HCT116 (cell line): Measurements from ENCODE around the gene HMX1. TPM values are rescaled to one million over a fixed set of nuclear protein-coding genes. Genes with fewer than 3 reads are reported as not detected.

Experiments used
- ATAC-seq: fragments of 200-7000 bp; cut with Tn5 transposase; 2 replicates; pipeline ENCODE4 v1.9.1; 2020; ENCODE audit warnings: mild to moderate bottlenecking, moderate library complexity
- BruUV-seq: library from RNA; stranded (reverse); fragments of 400-500 nt; replicated peaks from 2 replicates; lab custom pipeline; 2021; lab: Mats Ljungman, UMichigan
- CTCF ChIA-PET: fragments of 300-600 bp; sonication (Branson Sonifier 250); formaldehyde crosslinking; loops from one replicate; lab custom pipeline; 2021; ENCODE audit warnings: antibody characterized with exemption; lab: Charles Lee
- POLR2A ChIA-PET: fragments of 300-600, 350-600 bp; sonication (Branson Sonifier 250); formaldehyde crosslinking; loops from one replicate; lab custom pipeline; 2021; ENCODE audit warnings: antibody characterized with exemption; lab: Charles Lee
- RAD21 ChIA-PET, 2 experiments: fragments of 300-600 bp; sonication (Branson Sonifier 250); formaldehyde crosslinking; loops; one replicate each; lab custom pipeline; 2023; ENCODE audit warnings: low total read pairs in 2 of 2; ENCODE audit not compliant: uncharacterized antibody in 2 of 2, unreplicated experiment in 2 of 2, low non-redundant PET in 1 of 2; lab: Charles Lee
- DNase-seq: peaks from one replicate; pipeline ENCODE4 v3.0.0-alpha.2; 2010; ENCODE audit warnings: low read depth, low spot score
- H2AFZ ChIP-seq: fragments of 200-600 bp; shearing (Covaris generic), sonication (generic); 2 replicates; pipeline ENCODE4 v1.6.1; 2017; ENCODE audit warnings: low read depth, mixed run types, mixed read lengths, antibody characterized with exemption, low read length; ENCODE audit not compliant: poor library complexity, severe bottlenecking
- H3K27ac ChIP-seq: 2 replicates; pipeline ENCODE4 v1.5.1; 2012; ENCODE audit warnings: low read depth, low read length
- H3K27me3 ChIP-seq: fragments of 200-600 bp; sonication (generic); 2 replicates; pipeline ENCODE4 v1.6.1; 2016; ENCODE audit warnings: mixed run types, low read length, mixed read lengths; ENCODE audit not compliant: insufficient read depth
- H3K36me3 ChIP-seq, 2 experiments: fragments of 200-500 bp in 1 of 2; fragments of 200-600 bp in 1 of 2; sonication (Bioruptor generic) in 1 of 2; sonication (generic) in 1 of 2; 2 replicates each; pipeline versions ENCODE4 v1.5.1 to v1.6.1; 2014 to 2016; ENCODE audit warnings: low read length in 2 of 2, inconsistent platforms in 1 of 2, mixed read lengths in 1 of 2, mixed run types in 1 of 2; ENCODE audit not compliant: insufficient read depth in 2 of 2, control insufficient read depth in 1 of 2
- H3K4me1 ChIP-seq, 2 experiments: fragments of 200-600 bp in 1 of 2; sonication (generic) in 1 of 2; 2 replicates each; pipeline versions ENCODE4 v1.5.1 to v1.6.1; 2012 to 2017; ENCODE audit warnings: low read length in 2 of 2, inconsistent platforms in 1 of 2, mild to moderate bottlenecking in 1 of 2, mixed read lengths in 1 of 2, mixed run types in 1 of 2, moderate library complexity in 1 of 2; ENCODE audit not compliant: insufficient read depth in 2 of 2, control insufficient read depth in 1 of 2
- H3K4me2 ChIP-seq: fragments of 200-600 bp; sonication (generic); 2 replicates; pipeline ENCODE4 v1.6.1; 2017; ENCODE audit warnings: mixed run types, low read length, mixed read lengths
- H3K4me3 ChIP-seq, 2 experiments: fragments of 200-600 bp in 1 of 2; sonication (generic) in 1 of 2; replicated peaks in 1 of 2; 2 replicates each; pipeline ENCODE4 v1.5.1; 2011 to 2016; ENCODE audit warnings: low read length in 2 of 2, control low read depth in 1 of 2, low read depth in 1 of 2, mild to moderate bottlenecking in 1 of 2, mixed read lengths in 1 of 2, mixed run types in 1 of 2
- H3K79me2 ChIP-seq: fragments of 200-600 bp; sonication (generic); 2 replicates; pipeline ENCODE4 v1.6.1; 2017; ENCODE audit warnings: mild to moderate bottlenecking, mixed run types, low read length, moderate library complexity, mixed read lengths; ENCODE audit not compliant: insufficient read depth
- H3K9ac ChIP-seq: fragments of 200-600 bp; sonication (generic); 2 replicates; pipeline ENCODE4 v1.6.1; 2016; ENCODE audit warnings: low read length, mixed read lengths
- H3K9me2 ChIP-seq: fragments of 200-600 bp; sonication (generic), shearing (Covaris generic); 2 replicates; pipeline ENCODE4 v1.6.1; 2017; ENCODE audit warnings: mixed run types, mild to moderate bottlenecking, moderate library complexity; ENCODE audit not compliant: insufficient read depth
- H3K9me3 ChIP-seq, 2 experiments: fragments of 200-500 bp in 1 of 2; fragments of 200-600 bp in 1 of 2; sonication (Bioruptor generic) in 1 of 2; sonication (generic) in 1 of 2; 2 replicates each; pipeline ENCODE4 v1.6.1; 2014 to 2017; ENCODE audit warnings: low read length in 2 of 2, mixed read lengths in 2 of 2, inconsistent platforms in 1 of 2, low read depth in 1 of 2, mild to moderate bottlenecking in 1 of 2, mixed run types in 1 of 2, moderate library complexity in 1 of 2; ENCODE audit not compliant: control insufficient read depth in 1 of 2, insufficient read depth in 1 of 2
- H4K20me1 ChIP-seq: fragments of 200-600 bp; sonication (generic), shearing (Covaris generic); 2 replicates; pipeline ENCODE4 v1.6.1; 2017; ENCODE audit warnings: mixed run types, mild to moderate bottlenecking, moderate library complexity; ENCODE audit not compliant: insufficient read depth
- CEBPB ChIP-seq: IDR thresholded peaks from 2 replicates; pipeline ENCODE4 v1.6.1; 2012; ENCODE audit warnings: low read depth
- CTCF ChIP-seq, 3 experiments: fragments of 200-600 bp in 1 of 3; sonication (generic) in 1 of 3; IDR thresholded peaks in 2 of 3; conservative IDR thresholded peaks in 1 of 3; 2 replicates each; pipeline ENCODE4 v1.5.1; 2012 to 2017; ENCODE audit warnings: low read depth in 2 of 3, low read length in 2 of 3, antibody characterized with exemption in 1 of 3, borderline replicate concordance in 1 of 3, control low read depth in 1 of 3, mild to moderate bottlenecking in 1 of 3, mixed read lengths in 1 of 3, mixed run types in 1 of 3, moderate library complexity in 1 of 3; ENCODE audit not compliant: insufficient read depth in 1 of 3
- EGR1 ChIP-seq: IDR thresholded peaks from 2 replicates; pipeline ENCODE4 v1.6.1; 2012; ENCODE audit warnings: low read depth
- EZH2 ChIP-seq: fragments of 200-600 bp; sonication (generic); IDR thresholded peaks from 2 replicates; pipeline ENCODE4 v1.6.1; 2017; ENCODE audit warnings: antibody characterized with exemption, mixed run types
- EZH2phosphoT487 ChIP-seq: fragments of 200-600 bp; IDR thresholded peaks from 2 replicates; pipeline ENCODE4 v1.6.1; 2018; ENCODE audit warnings: antibody characterized with exemption, borderline replicate concordance
- MAX ChIP-seq: IDR thresholded peaks from 2 replicates; pipeline ENCODE4 v1.6.1; 2012
- POLR2A ChIP-seq: IDR thresholded peaks from 2 replicates; pipeline ENCODE4 v1.7.0; 2011; ENCODE audit warnings: borderline replicate concordance; ENCODE audit not compliant: insufficient read depth, insufficient read length; ENCODE audit errors: extremely low read depth
- POLR2AphosphoS5 ChIP-seq: IDR thresholded peaks from 2 replicates; pipeline ENCODE4 v1.6.1; 2011; ENCODE audit warnings: mild to moderate bottlenecking, low read depth, low read length, moderate library complexity
- RAD21 ChIP-seq: IDR thresholded peaks from 2 replicates; pipeline ENCODE4 v1.6.1; 2012; ENCODE audit warnings: low read depth, mild to moderate bottlenecking
- SIN3A ChIP-seq: IDR thresholded peaks from 2 replicates; pipeline ENCODE4 v1.6.1; 2012; ENCODE audit warnings: low read depth
- SP1 ChIP-seq: IDR thresholded peaks from 2 replicates; pipeline ENCODE4 v1.6.1; 2012; ENCODE audit warnings: low read depth
- SRF ChIP-seq: IDR thresholded peaks from 2 replicates; pipeline ENCODE4 v1.6.1; 2012; ENCODE audit warnings: low read depth
- TCF7L2 ChIP-seq: IDR thresholded peaks from 2 replicates; pipeline ENCODE4 v1.7.0; 2011; ENCODE audit warnings: borderline replicate concordance, inconsistent platforms; ENCODE audit not compliant: insufficient read depth, insufficient read length; ENCODE audit errors: extremely low read depth
- ZFX ChIP-seq: fragments of 450-650 bp; IDR thresholded peaks from 2 replicates; pipeline ENCODE4 v1.6.1; 2017
- intact Hi-C: fragments of 100-400 bp; cut with micrococcal nuclease; formaldehyde crosslinking; loops from 2 replicates; pipeline ENCODE4 v1.10.0; 2022
- total RNA-seq: library from RNA; stranded (reverse); gene quantifications from one replicate; pipeline ENCODE4 v1.2.1, GENCODE V29; 2021; ENCODE audit not compliant: unreplicated experiment
- TF ChIP-seq, protein P1 (sequence below): IDR thresholded peaks from 2 replicates; pipeline ENCODE4 v1.6.1; 2012

Gene HMX1
- total RNA-seq, 1 experiment from 2014 or later, result 0.39 TPM

GRCh38 chr4:8819473-8820177, 52.0 kb downstream of the HMX1 start:
- TF ChIP-seq RAD21 (no peak), CTCF (IDR thresholded peaks at IDR 0.05 in 2 of 3, conservative IDR thresholded peaks at IDR 0.05 in 1 of 3; ENCODE audit: borderline replicate concordance in 1 of 3, insufficient read depth in 1 of 3, low read depth in 2 of 3, low read length in 2 of 3) (peak in 2 of 3 experiments; percentile 7 to 23; a peak in 1 of 6 replicates)
- intact Hi-C loops, result no loop called here
- Histone ChIP-seq H3K79me2 (no peaks in the 10 kb centered on the region), H4K20me1 (no peaks in the 10 kb centered on the region), H3K4me1 (no peaks in the 10 kb centered on the region), H3K4me2 (no peak overlapping the region), H3K27me3 (peaks cover 7% of the 10 kb centered on the region), H3K27ac (no peak overlapping the region), H2AFZ (no peak overlapping the region), H3K36me3 (no peaks in the 10 kb centered on the region), H3K9me3 (no peaks in the 10 kb centered on the region), H3K9ac (no peak overlapping the region), H3K4me3 (no peak overlapping the region), H3K9me2 (no peaks in the 10 kb centered on the region)
- DNase-seq (no peak), ATAC-seq (peak; percentile 61; the same call in 1 of the 2 replicates)
- POLR2A ChIA-PET, result no interaction called here
- CTCF ChIA-PET, result interaction anchor here (0.9 to 1.6 kb wide), 3 partner anchors 25 to 98 kb away, joined by 3 to 5 read pairs (median 3); no protein-coding TSS in a partner anchor
- RAD21 ChIA-PET, result interaction anchor here in 1 of 2 experiments (0.7 kb wide), 1 partner anchor 104 kb away, joined by 7 read pairs; no protein-coding TSS in a partner anchor
- no TSS peak for BruUV-seq

GRCh38 chr4:8819019-8819418, 52.6 kb downstream of the HMX1 start:
- H3K4me2 ChIP-seq, result no peak overlapping the region
- no peak overlapping the region for H3K9ac ChIP-seq
- H3K27ac ChIP-seq, result no peak overlapping the region
- no peaks in the 10 kb centered on the region for H3K4me1 ChIP-seq
- no peak overlapping the region for H3K4me3 ChIP-seq
- ATAC-seq (no peak), DNase-seq (no peak)
- no peaks in the 10 kb centered on the region for H3K79me2 ChIP-seq
- no peaks in the 10 kb centered on the region for H3K36me3 ChIP-seq
- ChIA-PET POLR2A (no interaction called here), RAD21 (no interaction called here), CTCF (interaction anchor here (1.6 kb wide), 1 partner anchor 99 kb away, joined by 5 read pairs; no protein-coding TSS in a partner anchor)
- no TSS peak for BruUV-seq
- intact Hi-C loops, result no loop called here
- no peaks in the 10 kb centered on the region for H3K9me3 ChIP-seq
- H2AFZ ChIP-seq, result no peak overlapping the region
- H3K27me3 ChIP-seq, result peaks cover 7% of the 10 kb centered on the region; the same call in 1 of the 2 replicates
- no peaks in the 10 kb centered on the region for H4K20me1 ChIP-seq
- no peaks in the 10 kb centered on the region for H3K9me2 ChIP-seq
- TF ChIP-seq TCF7L2 (no peak), MAX (no peak), ZFX (no peak), SRF (no peak), SIN3A (no peak), CTCF (IDR thresholded peaks at IDR 0.05 in 2 of 3, conservative IDR thresholded peaks at IDR 0.05 in 1 of 3; ENCODE audit: borderline replicate concordance in 1 of 3, insufficient read depth in 1 of 3, low read depth in 2 of 3, low read length in 2 of 3) (no peak), RAD21 (no peak), EZH2phosphoT487 (no peak), CEBPB (no peak), EGR1 (no peak), POLR2AphosphoS5 (no peak), EZH2 (no peak), POLR2A (no peak), SP1 (no peak)
- TF ChIP-seq, protein P1, sequence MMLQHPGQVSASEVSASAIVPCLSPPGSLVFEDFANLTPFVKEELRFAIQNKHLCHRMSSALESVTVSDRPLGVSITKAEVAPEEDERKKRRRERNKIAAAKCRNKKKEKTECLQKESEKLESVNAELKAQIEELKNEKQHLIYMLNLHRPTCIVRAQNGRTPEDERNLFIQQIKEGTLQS, result no peak
